Ectodermal cell (in vitro differentiated cells): ENCODE data around the gene NPW.

ENCODE experiments used
- H3K27ac ChIP-seq: 2 replicates; pipeline ENCODE4 v1.7.0; 2013; ENCODE audit warnings: mild to moderate bottlenecking, low read depth, low read length; ENCODE audit not compliant: insufficient read depth, poor library complexity, severe bottlenecking
- H3K27me3 ChIP-seq: 2 replicates; pipeline ENCODE4 v1.7.0; 2013; ENCODE audit warnings: mild to moderate bottlenecking, low read length; ENCODE audit not compliant: insufficient read depth, control insufficient read depth, poor library complexity, severe bottlenecking
- H3K36me3 ChIP-seq: one replicate; pipeline ENCODE4 v1.7.0; 2013; ENCODE audit warnings: low read length; ENCODE audit not compliant: control insufficient read depth, insufficient read depth
- H3K4me1 ChIP-seq: one replicate; pipeline ENCODE4 v1.7.0; 2013; ENCODE audit warnings: low read length; ENCODE audit not compliant: control insufficient read depth, insufficient read depth
- H3K4me3 ChIP-seq: 2 replicates; pipeline ENCODE4 v1.7.0; 2013; ENCODE audit warnings: low read depth, low read length, control low read depth; ENCODE audit not compliant: insufficient read depth
- H3K9me3 ChIP-seq: 2 replicates; pipeline ENCODE4 v1.7.0; 2013; ENCODE audit warnings: mild to moderate bottlenecking, low read length, moderate library complexity; ENCODE audit not compliant: control insufficient read depth
- WGBS, 2 experiments: methylation state at CpG; one replicate each; pipeline ENCODE4 v1.1.7; 2013; ENCODE audit warnings: missing lambda C conversion rate in 2 of 2; 5-methylcytosine and 5-hydroxymethylcytosine counted together

The NPW gene

GRCh38 chr16:1978476-1979120 lies 41.0 kb upstream of the NPW start:
- H3K9me3 ChIP-seq = no peaks in the 10 kb centered on the region
- peaks cover 26% of the 10 kb centered on the region for H3K4me1 ChIP-seq
- H3K27ac ChIP-seq = no peak overlapping the region
- WGBS, 2 experiments = 79 to 82% methylated on average over 37 of the region's 37 CpGs
- peaks cover 51% of the 10 kb centered on the region for H3K27me3 ChIP-seq
- H3K4me3 ChIP-seq = no peak overlapping the region
- H3K36me3 ChIP-seq = peaks cover 25% of the 10 kb centered on the region

- Histone ChIP-seq H3K9me3 (no peaks in the 10 kb centered on the region), H3K27ac (no peak overlapping the region), H3K4me3 (no peak overlapping the region), H3K27me3 (peaks cover 51% of the 10 kb centered on the region), H3K4me1 (peaks cover 26% of the 10 kb centered on the region), H3K36me3 (peaks cover 25% of the 10 kb centered on the region)
- WGBS, 2 experiments = 11 to 13% methylated on average over 70 of the region's 70 CpGs
These were observed 40.1 kb upstream of the NPW start for GRCh38 chr16:1979271-1980029.

GRCh38 chr16:1980030-1980769 lies 39.4 kb upstream of the NPW start:
- Histone ChIP-seq H3K27me3 (peaks cover 51% of the 10 kb centered on the region), H3K27ac (no peak overlapping the region), H3K36me3 (peaks cover 17% of the 10 kb centered on the region), H3K4me3 (no peak overlapping the region), H3K9me3 (no peaks in the 10 kb centered on the region), H3K4me1 (peaks cover 26% of the 10 kb centered on the region)
- 20 to 22% methylated on average over 53 of the region's 53 CpGs for WGBS, 2 experiments

GRCh38 chr16:1980770-1981087 lies 38.9 kb upstream of the NPW start:
- WGBS, 2 experiments = 57 to 60% methylated on average over 16 of the region's 16 CpGs
- Histone ChIP-seq H3K9me3 (no peaks in the 10 kb centered on the region), H3K4me1 (peaks cover 26% of the 10 kb centered on the region), H3K4me3 (no peak overlapping the region), H3K36me3 (peaks cover 20% of the 10 kb centered on the region), H3K27ac (no peak overlapping the region), H3K27me3 (peaks cover 51% of the 10 kb centered on the region)

- Histone ChIP-seq H3K9me3 (no peaks in the 10 kb centered on the region), H3K27me3 (peaks cover 51% of the 10 kb centered on the region), H3K36me3 (peaks cover 26% of the 10 kb centered on the region), H3K4me3 (no peak within 1 kb of the TSS), H3K27ac (no peak within 1 kb of the TSS), H3K4me1 (peaks cover 26% of the 10 kb centered on the region)
- WGBS, 2 experiments = 59 to 62% methylated on average over 6 of the region's 6 CpGs
These were observed 38.2 kb upstream of the NPW start, which contains the start of gene NOXO1 for GRCh38 chr16:1981398-1981836. Gene NOXO1 (minus strand): TSS chr16:1981469. CDS start chr16:1981179, 290 bp downstream.

- Histone ChIP-seq H3K4me3 (no peak overlapping the region), H3K4me1 (peaks cover 26% of the 10 kb centered on the region), H3K36me3 (peaks cover 32% of the 10 kb centered on the region), H3K27ac (no peak overlapping the region), H3K9me3 (no peaks in the 10 kb centered on the region), H3K27me3 (peaks cover 51% of the 10 kb centered on the region)
- WGBS, 2 experiments = 73 to 75% methylated on average over 5 of the region's 5 CpGs
These were observed 37.6 kb upstream of the NPW start for GRCh38 chr16:1982013-1982433.

GRCh38 chr16:1982991-1983543 lies 36.5 kb upstream of the NPW start:
- WGBS, 2 experiments = 36 to 37% methylated on average over 19 of the region's 19 CpGs
- Histone ChIP-seq H3K36me3 (peaks cover 25% of the 10 kb centered on the region), H3K27me3 (peaks cover 51% of the 10 kb centered on the region), H3K9me3 (no peaks in the 10 kb centered on the region), H3K4me1 (peaks cover 26% of the 10 kb centered on the region), H3K4me3 (peak overlapping the region; percentile 71), H3K27ac (no peak overlapping the region)

- Histone ChIP-seq H3K36me3 (peaks cover 18% of the 10 kb centered on the region), H3K27me3 (peaks cover 51% of the 10 kb centered on the region), H3K27ac (peak within 1 kb of the TSS; percentile 95), H3K9me3 (no peaks in the 10 kb centered on the region), H3K4me1 (peaks cover 26% of the 10 kb centered on the region), H3K4me3 (peak within 1 kb of the TSS; percentile 71)
- 0 to 1% methylated on average over 109 of the region's 109 CpGs for WGBS, 2 experiments
These were observed 35.8 kb upstream of the NPW start, which contains the start of gene GFER for GRCh38 chr16:1983544-1984346. Gene GFER (plus strand): TSS chr16:1984193. CDS start chr16:1984219, 26 bp downstream.

- peaks cover 29% of the 10 kb centered on the region for H3K4me1 ChIP-seq
- peaks cover 18% of the 10 kb centered on the region for H3K36me3 ChIP-seq
- WGBS, 2 experiments = 7 to 9% methylated on average over 58 of the region's 58 CpGs
- no peaks in the 10 kb centered on the region for H3K9me3 ChIP-seq
- H3K27me3 ChIP-seq = peaks cover 51% of the 10 kb centered on the region
- H3K27ac ChIP-seq = peak overlapping the region; percentile 63
- peak overlapping the region; percentile 71 for H3K4me3 ChIP-seq
These were observed 35.0 kb upstream of the NPW start for GRCh38 chr16:1984347-1985225.
